T-helper 9 cell (primary cell): ENCODE measurements around the gene WDR76.

ENCODE experiments used
- DNase-seq: peaks from one replicate; pipeline ENCODE4 v3.0.0-alpha.2; 2020

Gene WDR76

GRCh38 chr15:43879386-43880355 lies 52.9 kb downstream of the WDR76 start:
- no peak for DNase-seq

GRCh38 chr15:43880406-43881194 lies 53.8 kb downstream of the WDR76 start:
- DNase-seq: no peak

GRCh38 chr15:43881245-43881644 lies 54.4 kb downstream of the WDR76 start:
- no peak for DNase-seq

GRCh38 chr15:43881944-43882343 lies 55.1 kb downstream of the WDR76 start:
- DNase-seq: no peak

GRCh38 chr15:43883571-43883970 lies 56.8 kb downstream of the WDR76 start:
- no peak for DNase-seq

GRCh38 chr15:43886558-43886957 lies 59.8 kb downstream of the WDR76 start:
- no peak for DNase-seq

- no peak for DNase-seq
Measured at GRCh38 chr15:43887901-43888300, 61.1 kb downstream of the WDR76 start.

- no peak for DNase-seq
Measured at GRCh38 chr15:43889042-43889441, 62.2 kb downstream of the WDR76 start.

- no peak for DNase-seq
Measured at GRCh38 chr15:43893956-43894355, 67.2 kb downstream of the WDR76 start.

- DNase-seq: no peak
Measured at GRCh38 chr15:43895586-43895985, 68.8 kb downstream of the WDR76 start.

- DNase-seq: no peak
Measured at GRCh38 chr15:43896543-43896942, 69.7 kb downstream of the WDR76 start.

GRCh38 chr15:43898891-43899290 lies 72.1 kb downstream of the WDR76 start:
- DNase-seq: no peak

GRCh38 chr15:43899928-43900327 lies 73.1 kb downstream of the WDR76 start:
- DNase-seq: no peak

- DNase-seq: no peak
Measured at GRCh38 chr15:43900996-43901395, 74.2 kb downstream of the WDR76 start.

GRCh38 chr15:43901495-43901894 lies 74.7 kb downstream of the WDR76 start:
- no peak for DNase-seq

GRCh38 chr15:43903864-43904290 lies 77.1 kb downstream of the WDR76 start:
- DNase-seq: peak; percentile 39

GRCh38 chr15:43905755-43906154 lies 79.0 kb downstream of the WDR76 start:
- DNase-seq: no peak

GRCh38 chr15:43908516-43909050 lies 81.8 kb downstream of the WDR76 start:
- DNase-seq: no peak

GRCh38 chr15:43911235-43911781 lies 84.5 kb downstream of the WDR76 start:
- no peak for DNase-seq

GRCh38 chr15:43912208-43912607 lies 85.4 kb downstream of the WDR76 start:
- no peak for DNase-seq

- DNase-seq: no peak
Measured at GRCh38 chr15:43913026-43913780, 86.4 kb downstream of the WDR76 start.

- DNase-seq: no peak
Measured at GRCh38 chr15:43913941-43914340, 87.1 kb downstream of the WDR76 start.
